22Rv1 (cell line): ENCODE results near the gene HECW1.
"Not testable (repeated sequence)": the region's sequence is repeated elsewhere in the genome, so short reads cannot be mapped to it uniquely, and the experiment has no call there.

Source experiments
- H3K27ac ChIP-seq: fragments of 450-650 bp; 2 replicates; pipeline ENCODE4 v1.5.1; 2017
- CTCF ChIP-seq: fragments of 450-650 bp; IDR thresholded peaks from 2 replicates; pipeline ENCODE4 v1.5.1; 2017; ENCODE audit warnings: mild to moderate bottlenecking
- ZFX ChIP-seq: fragments of 450-650 bp; IDR thresholded peaks from 2 replicates; pipeline ENCODE4 v1.6.1; 2017; ENCODE audit warnings: antibody characterized with exemption, borderline replicate concordance

Gene HECW1

GRCh38 chr7:43121973-43122372 lies 9.5 kb downstream of the HECW1 start:
- no peak overlapping the region for H3K27ac ChIP-seq
- no peak for TF ChIP-seq CTCF

- TF ChIP-seq CTCF = no peak
- no peak for TF ChIP-seq ZFX
- H3K27ac ChIP-seq = no peak overlapping the region
These were observed 11.0 kb downstream of the HECW1 start for GRCh38 chr7:43123457-43123856.

GRCh38 chr7:43124388-43124787 lies 11.9 kb downstream of the HECW1 start:
- H3K27ac ChIP-seq = no peak overlapping the region
- no peak for TF ChIP-seq CTCF
- TF ChIP-seq ZFX = no peak

GRCh38 chr7:43130347-43130746 lies 17.9 kb downstream of the HECW1 start:
- TF ChIP-seq CTCF (no peak), ZFX (no peak)

GRCh38 chr7:43135129-43135528 lies 22.7 kb downstream of the HECW1 start:
- TF ChIP-seq CTCF (no peak), ZFX (no peak)
- no peak overlapping the region for H3K27ac ChIP-seq

More at GRCh38 chr7:43130347-43130746, 17.9 kb downstream of the HECW1 start:
- H3K27ac ChIP-seq = no peak overlapping the region

- no peak for TF ChIP-seq CTCF
- TF ChIP-seq ZFX = no peak
- no peak overlapping the region for H3K27ac ChIP-seq
These were observed 23.6 kb downstream of the HECW1 start for GRCh38 chr7:43136064-43136463.

- H3K27ac ChIP-seq = not testable (repeated sequence)
These were observed 24.8 kb downstream of the HECW1 start for GRCh38 chr7:43137121-43137744.

GRCh38 chr7:43137811-43138210 lies 25.4 kb downstream of the HECW1 start:
- no peak overlapping the region for H3K27ac ChIP-seq
- TF ChIP-seq ZFX (no peak), CTCF (no peak)
